H9 (cell line): Measurements from ENCODE around the gene EPHA2. TPM values are rescaled to one million over a fixed set of nuclear protein-coding genes. Genes with fewer than 3 reads are reported as not detected.
"Not testable (repeated sequence)": the region's sequence is repeated elsewhere in the genome, so short reads cannot be mapped to it uniquely, and the experiment has no call there.

Experiments
- DNase-seq: peaks from one replicate; pipeline ENCODE4 v3.0.0-alpha.2; 2017
- H2AFZ ChIP-seq: one replicate; pipeline ENCODE4 v1.6.1; 2013; ENCODE audit warnings: mild to moderate bottlenecking, low read length, control low read depth, moderate library complexity
- H2AK5ac ChIP-seq: 2 replicates; pipeline ENCODE4 v1.6.1; 2013; ENCODE audit warnings: low read length, control low read depth, mixed read lengths; ENCODE audit not compliant: insufficient read length
- H2BK120ac ChIP-seq: one replicate; pipeline ENCODE4 v1.6.1; 2013; ENCODE audit warnings: low read depth, mild to moderate bottlenecking, low read length, control low read depth, inconsistent platforms; ENCODE audit not compliant: poor library complexity, severe bottlenecking
- H2BK12ac ChIP-seq: 2 replicates; pipeline ENCODE4 v1.6.1; 2013; ENCODE audit warnings: low read length, control low read depth, mixed read lengths, low read depth; ENCODE audit not compliant: insufficient read length
- H2BK15ac ChIP-seq: 2 replicates; pipeline ENCODE4 v1.6.1; 2013; ENCODE audit warnings: low read depth, low read length, control low read depth
- H2BK20ac ChIP-seq: one replicate; pipeline ENCODE4 v1.6.1; 2013; ENCODE audit warnings: low read depth, mild to moderate bottlenecking, low read length, control low read depth, inconsistent platforms; ENCODE audit not compliant: poor library complexity, severe bottlenecking
- H2BK5ac ChIP-seq: 2 replicates; pipeline ENCODE4 v1.6.1; 2013; ENCODE audit warnings: low read length, control low read depth, mixed read lengths; ENCODE audit not compliant: insufficient read length
- H3K14ac ChIP-seq: 2 replicates; pipeline ENCODE4 v1.6.1; 2013; ENCODE audit warnings: low read length, control low read depth; ENCODE audit not compliant: insufficient read depth
- H3K18ac ChIP-seq: 2 replicates; pipeline ENCODE4 v1.6.1; 2013; ENCODE audit warnings: low read depth, mild to moderate bottlenecking, mixed read lengths, low read length, control low read depth; ENCODE audit not compliant: insufficient read length
- H3K23ac ChIP-seq: 2 replicates; pipeline ENCODE4 v1.6.1; 2013; ENCODE audit warnings: low read length, control low read depth, mixed read lengths, low read depth; ENCODE audit not compliant: insufficient read length
- H3K23me2 ChIP-seq: 2 replicates; pipeline ENCODE4 v1.6.1; 2013; ENCODE audit warnings: low read depth, mild to moderate bottlenecking, mixed read lengths, low read length, control low read depth; ENCODE audit not compliant: insufficient read length, poor library complexity, severe bottlenecking
- H3K27ac ChIP-seq: 2 replicates; pipeline ENCODE4 v1.5.1; 2013; ENCODE audit warnings: low read length, control low read depth, mixed read lengths, low read depth; ENCODE audit not compliant: insufficient read length
- H3K27me3 ChIP-seq: 2 replicates; pipeline ENCODE4 v1.6.1; 2013; ENCODE audit warnings: low read length, control low read depth, inconsistent platforms; ENCODE audit not compliant: insufficient read depth
- H3K4ac ChIP-seq: 2 replicates; pipeline ENCODE4 v1.6.1; 2013; ENCODE audit warnings: low read depth, mild to moderate bottlenecking, control low read depth, inconsistent platforms, low read length, moderate library complexity
- H3K4me1 ChIP-seq: 2 replicates; pipeline ENCODE4 v1.6.1; 2013; ENCODE audit warnings: low read length, control low read depth, inconsistent platforms; ENCODE audit not compliant: insufficient read depth
- H3K4me2 ChIP-seq: 2 replicates; pipeline ENCODE4 v1.6.1; 2013; ENCODE audit warnings: low read length, control low read depth, mixed read lengths; ENCODE audit not compliant: insufficient read length, insufficient read depth
- H3K56ac ChIP-seq: 2 replicates; pipeline ENCODE4 v1.6.1; 2013; ENCODE audit warnings: low read depth, mild to moderate bottlenecking, mixed read lengths, low read length, control low read depth; ENCODE audit not compliant: insufficient read length
- H3K79me1 ChIP-seq: 2 replicates; pipeline ENCODE4 v1.6.1; 2013; ENCODE audit warnings: low read depth, mild to moderate bottlenecking, moderate library complexity, low read length, control low read depth, inconsistent platforms; ENCODE audit not compliant: insufficient read depth, poor library complexity, severe bottlenecking
- H3K79me2 ChIP-seq: 2 replicates; pipeline ENCODE4 v1.6.1; 2013; ENCODE audit warnings: low read length, control low read depth, inconsistent platforms; ENCODE audit not compliant: insufficient read depth
- H3K9ac ChIP-seq: 2 replicates; pipeline ENCODE4 v1.6.1; 2013; ENCODE audit warnings: low read length, control low read depth, mixed read lengths; ENCODE audit not compliant: insufficient read length; ENCODE audit errors: extremely low read depth
- H3K9me3 ChIP-seq: one replicate; pipeline ENCODE4 v1.6.1; 2013; ENCODE audit warnings: low read depth, low read length, inconsistent platforms; ENCODE audit not compliant: control insufficient read depth
- H3T11ph ChIP-seq: one replicate; pipeline ENCODE4 v1.6.1; 2013; ENCODE audit warnings: mild to moderate bottlenecking, low read length, control low read depth, inconsistent platforms
- H4K20me1 ChIP-seq: one replicate; pipeline ENCODE4 v1.6.1; 2013; ENCODE audit not compliant: control insufficient read depth, insufficient read length, insufficient read depth
- H4K5ac ChIP-seq: 2 replicates; pipeline ENCODE4 v1.6.1; 2013; ENCODE audit warnings: low read depth, mild to moderate bottlenecking, mixed read lengths, low read length, control low read depth; ENCODE audit not compliant: insufficient read length
- H4K8ac ChIP-seq: replicated peaks from 2 replicates; pipeline ENCODE4 v1.6.1; 2013; ENCODE audit warnings: low read length, control low read depth, mixed read lengths, low read depth; ENCODE audit not compliant: insufficient read length
- H4K91ac ChIP-seq: 2 replicates; pipeline ENCODE4 v1.6.1; 2013; ENCODE audit warnings: low read depth, mild to moderate bottlenecking, moderate library complexity, mixed read lengths, low read length, control low read depth; ENCODE audit not compliant: insufficient read length
- H3K27ac Mint-ChIP-seq, 3 experiments: 2 replicates in 2 of 3; 3 replicates in 1 of 3; pipeline ENCODE4 v1.8.0; 2020 to 2021; ENCODE audit warnings: mixed read lengths in 3 of 3, mild to moderate bottlenecking in 1 of 3, moderate library complexity in 1 of 3
- H3K27me3 Mint-ChIP-seq: 2 replicates; pipeline ENCODE4 v1.8.0; 2021; ENCODE audit warnings: low read depth, mild to moderate bottlenecking, moderate library complexity, mixed read lengths
- H3K36me3 Mint-ChIP-seq, 3 experiments: 2 replicates in 2 of 3; 3 replicates in 1 of 3; pipeline ENCODE4 v1.8.0; 2020 to 2021; ENCODE audit warnings: low read depth in 3 of 3, mixed read lengths in 3 of 3; ENCODE audit not compliant: insufficient read depth in 1 of 3
- H3K4me1 Mint-ChIP-seq, 2 experiments: 2 replicates each; pipeline ENCODE4 v1.8.0; 2020; ENCODE audit warnings: mixed read lengths in 2 of 2
- H3K4me3 Mint-ChIP-seq, 2 experiments: 2 replicates in 1 of 2; 3 replicates in 1 of 2; pipeline ENCODE4 v1.8.0; 2020 to 2021; ENCODE audit warnings: mild to moderate bottlenecking in 2 of 2, mixed read lengths in 2 of 2, moderate library complexity in 1 of 2
- H3K9me3 Mint-ChIP-seq, 2 experiments: 2 replicates in 1 of 2; 3 replicates in 1 of 2; pipeline ENCODE4 v1.8.0; 2020; ENCODE audit warnings: mild to moderate bottlenecking in 2 of 2, mixed read lengths in 2 of 2, moderate library complexity in 1 of 2
- WGBS: extraction: QIAGEN DNeasy Blood & Tissue Kit; methylation state at CpG from one replicate; pipeline ENCODE4 v1.1.7; 2013; ENCODE audit warnings: missing lambda C conversion rate, low lambda C conversion rate, mixed read lengths; ENCODE audit not compliant: insufficient read length; ENCODE audit errors: extremely low coverage; 5-methylcytosine and 5-hydroxymethylcytosine counted together
- total RNA-seq: library from RNA; stranded (reverse); gene quantifications from 2 replicates; pipeline ENCODE4 v1.2.1, GENCODE V29; 2021
- TF ChIP-seq, protein P1 (sequence below): fragments of 200-600 bp; sonication (generic); conservative IDR thresholded peaks from 3 replicates; pipeline ENCODE4 v1.8.0; 2021; ENCODE audit warnings: antibody characterized with exemption, mild to moderate bottlenecking

EPHA2 gene
- total RNA-seq, 1 experiment from 2014 or later = 33.1 TPM

DNA sequence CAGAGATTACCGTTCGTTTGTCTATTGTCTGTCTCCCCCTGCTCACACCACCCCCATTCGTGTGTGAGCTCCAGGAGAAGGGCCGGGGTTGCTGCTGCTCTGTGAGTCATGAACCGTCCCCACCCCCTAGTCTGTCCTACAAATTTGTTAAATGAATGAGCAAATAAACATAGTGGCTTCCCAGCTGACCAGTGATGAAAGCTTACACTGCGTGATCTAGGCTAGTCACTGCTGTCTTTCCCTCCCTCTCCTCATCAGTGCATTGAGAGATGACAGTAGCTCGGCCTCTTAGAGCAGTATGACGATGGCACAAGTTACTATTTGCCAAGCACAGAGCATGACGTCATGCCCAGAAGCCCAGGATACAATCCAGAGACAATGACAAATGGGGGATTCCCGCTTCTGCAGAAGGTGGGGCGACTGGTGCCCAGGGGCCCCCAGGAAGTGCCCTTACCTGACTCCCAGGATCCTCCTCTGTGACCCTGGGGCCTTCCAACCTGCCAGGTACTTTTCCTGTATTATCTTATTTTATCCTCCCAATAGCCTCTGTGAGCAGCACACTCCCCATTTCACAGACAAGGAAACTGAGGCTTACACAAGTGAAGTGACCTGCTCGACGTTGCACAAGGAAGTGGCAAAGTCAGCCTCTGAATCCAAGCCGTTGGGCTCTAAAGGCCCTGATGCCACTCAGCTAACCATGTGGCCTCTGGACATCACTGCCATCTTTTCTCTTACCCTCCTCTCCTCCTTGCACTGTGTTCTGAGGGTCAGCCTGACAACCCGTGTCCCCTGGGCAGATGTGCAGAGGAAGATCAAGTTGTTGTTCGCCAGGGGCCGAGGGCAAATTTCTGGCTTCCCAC is 8.6 kb upstream of the EPHA2 start:
- H3K27me3 ChIP-seq = no peaks in the 10 kb centered on the region; the same call in 1 of the 2 replicates
- no peak overlapping the region for H2BK5ac ChIP-seq
- H3K4me2 ChIP-seq = no peak overlapping the region
- no peak overlapping the region for H3T11ph ChIP-seq
- H4K8ac ChIP-seq = no peak overlapping the region
- no peaks in the 10 kb centered on the region for H3K23me2 ChIP-seq
- Mint-ChIP-seq H3K4me3 (peak overlapping the region in 1 of 2 experiments; percentile 16; a peak in 1 of 5 replicates), H3K27ac (peak overlapping the region in 2 of 3 experiments; percentile 13 to 87; a peak in 2 of 7 replicates), H3K27me3 (peaks cover 14% of the 10 kb centered on the region), H3K4me1 (peaks cover 47 to 57% of the 10 kb centered on the region in 2 experiments), H3K36me3 (no peaks in the 10 kb centered on the region), H3K9me3 (no peaks in the 10 kb centered on the region)
- H3K14ac ChIP-seq = no peak overlapping the region
- H3K23ac ChIP-seq = no peak overlapping the region
- H2AFZ ChIP-seq = no peak overlapping the region
- no peak for DNase-seq
- H3K9ac ChIP-seq = no peak overlapping the region
- H3K4ac ChIP-seq = no peak overlapping the region
- H3K56ac ChIP-seq = no peak overlapping the region
- H2AK5ac ChIP-seq = no peak overlapping the region
- no peak overlapping the region for H3K18ac ChIP-seq
- H3K27ac ChIP-seq = no peak overlapping the region
- H3K4me1 ChIP-seq = peaks cover 11% of the 10 kb centered on the region
- H2BK20ac ChIP-seq = no peak overlapping the region
- H2BK15ac ChIP-seq = no peak overlapping the region
- no peaks in the 10 kb centered on the region for H3K79me2 ChIP-seq
- H3K9me3 ChIP-seq = no peaks in the 10 kb centered on the region
- no peaks in the 10 kb centered on the region for H4K20me1 ChIP-seq
- no peak overlapping the region for H4K5ac ChIP-seq
- H2BK12ac ChIP-seq = no peak overlapping the region
- no CpG with 5 or more reads among the region's 17 CpGs for WGBS
- H4K91ac ChIP-seq = no peak overlapping the region
- TF ChIP-seq, protein P1, sequence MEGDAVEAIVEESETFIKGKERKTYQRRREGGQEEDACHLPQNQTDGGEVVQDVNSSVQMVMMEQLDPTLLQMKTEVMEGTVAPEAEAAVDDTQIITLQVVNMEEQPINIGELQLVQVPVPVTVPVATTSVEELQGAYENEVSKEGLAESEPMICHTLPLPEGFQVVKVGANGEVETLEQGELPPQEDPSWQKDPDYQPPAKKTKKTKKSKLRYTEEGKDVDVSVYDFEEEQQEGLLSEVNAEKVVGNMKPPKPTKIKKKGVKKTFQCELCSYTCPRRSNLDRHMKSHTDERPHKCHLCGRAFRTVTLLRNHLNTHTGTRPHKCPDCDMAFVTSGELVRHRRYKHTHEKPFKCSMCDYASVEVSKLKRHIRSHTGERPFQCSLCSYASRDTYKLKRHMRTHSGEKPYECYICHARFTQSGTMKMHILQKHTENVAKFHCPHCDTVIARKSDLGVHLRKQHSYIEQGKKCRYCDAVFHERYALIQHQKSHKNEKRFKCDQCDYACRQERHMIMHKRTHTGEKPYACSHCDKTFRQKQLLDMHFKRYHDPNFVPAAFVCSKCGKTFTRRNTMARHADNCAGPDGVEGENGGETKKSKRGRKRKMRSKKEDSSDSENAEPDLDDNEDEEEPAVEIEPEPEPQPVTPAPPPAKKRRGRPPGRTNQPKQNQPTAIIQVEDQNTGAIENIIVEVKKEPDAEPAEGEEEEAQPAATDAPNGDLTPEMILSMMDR = no peak
- H2BK120ac ChIP-seq = no peak overlapping the region
- H3K79me1 ChIP-seq = no peaks in the 10 kb centered on the region

DNA sequence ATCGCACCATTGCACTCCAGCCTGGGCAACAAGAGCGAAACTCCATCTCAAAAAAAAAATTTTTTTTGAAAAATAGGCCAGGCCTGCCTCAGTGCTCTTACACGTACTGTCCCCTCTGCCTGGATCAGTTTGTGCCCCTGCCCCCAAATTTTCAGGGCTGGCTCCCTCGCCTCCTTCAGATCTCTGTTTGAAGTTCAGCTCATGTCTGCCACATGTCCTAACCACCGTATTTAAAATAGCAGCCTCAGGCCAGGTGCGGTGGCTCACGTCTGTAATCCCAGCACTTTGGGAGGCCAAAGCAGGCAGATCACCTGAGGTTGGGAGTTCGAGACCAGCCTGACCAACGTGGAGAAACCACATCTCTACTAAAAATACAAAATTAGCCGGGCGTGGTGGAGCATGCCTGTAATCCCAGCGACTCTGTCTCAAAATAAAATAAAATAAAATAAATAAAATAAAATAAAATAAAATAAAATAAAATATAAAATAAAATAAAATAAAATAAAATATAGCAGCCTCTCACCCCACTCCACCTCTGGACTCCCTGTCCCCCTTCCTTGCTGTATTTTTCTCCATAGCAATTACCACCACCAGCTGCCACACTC is 7.8 kb upstream of the EPHA2 start:
- not testable (repeated sequence) for H3K79me1 ChIP-seq, H2BK120ac ChIP-seq, H3K9ac ChIP-seq, H2AFZ ChIP-seq, H4K8ac ChIP-seq, H3K14ac ChIP-seq, H3K9me3 Mint-ChIP-seq, H2AK5ac ChIP-seq, H3K23me2 ChIP-seq, H3K27me3 ChIP-seq, H2BK12ac ChIP-seq, H3K18ac ChIP-seq, H3K4ac ChIP-seq, H2BK5ac ChIP-seq, DNase-seq, H3K9me3 ChIP-seq, H4K20me1 ChIP-seq, H2BK20ac ChIP-seq, H4K91ac ChIP-seq, H3K4me2 ChIP-seq, H3K36me3 Mint-ChIP-seq, H3K4me1 ChIP-seq, H3T11ph ChIP-seq, H4K5ac ChIP-seq, H3K79me2 ChIP-seq, H3K56ac ChIP-seq, H2BK15ac ChIP-seq, H3K27ac ChIP-seq, H3K23ac ChIP-seq
- Mint-ChIP-seq H3K27ac (peak overlapping the region in 2 of 3 experiments; percentile 70 to 87; a peak in 1 of 7 replicates), H3K27me3 (peaks cover 14% of the 10 kb centered on the region), H3K4me3 (peak overlapping the region in 1 of 2 experiments; percentile 40; a peak in 1 of 5 replicates), H3K4me1 (peaks cover 40 to 50% of the 10 kb centered on the region in 2 experiments)
- WGBS = no CpG with 5 or more reads among the region's 12 CpGs
